ENCODE results near the gene SPDYE4.

The SPDYE4 gene

DNA sequence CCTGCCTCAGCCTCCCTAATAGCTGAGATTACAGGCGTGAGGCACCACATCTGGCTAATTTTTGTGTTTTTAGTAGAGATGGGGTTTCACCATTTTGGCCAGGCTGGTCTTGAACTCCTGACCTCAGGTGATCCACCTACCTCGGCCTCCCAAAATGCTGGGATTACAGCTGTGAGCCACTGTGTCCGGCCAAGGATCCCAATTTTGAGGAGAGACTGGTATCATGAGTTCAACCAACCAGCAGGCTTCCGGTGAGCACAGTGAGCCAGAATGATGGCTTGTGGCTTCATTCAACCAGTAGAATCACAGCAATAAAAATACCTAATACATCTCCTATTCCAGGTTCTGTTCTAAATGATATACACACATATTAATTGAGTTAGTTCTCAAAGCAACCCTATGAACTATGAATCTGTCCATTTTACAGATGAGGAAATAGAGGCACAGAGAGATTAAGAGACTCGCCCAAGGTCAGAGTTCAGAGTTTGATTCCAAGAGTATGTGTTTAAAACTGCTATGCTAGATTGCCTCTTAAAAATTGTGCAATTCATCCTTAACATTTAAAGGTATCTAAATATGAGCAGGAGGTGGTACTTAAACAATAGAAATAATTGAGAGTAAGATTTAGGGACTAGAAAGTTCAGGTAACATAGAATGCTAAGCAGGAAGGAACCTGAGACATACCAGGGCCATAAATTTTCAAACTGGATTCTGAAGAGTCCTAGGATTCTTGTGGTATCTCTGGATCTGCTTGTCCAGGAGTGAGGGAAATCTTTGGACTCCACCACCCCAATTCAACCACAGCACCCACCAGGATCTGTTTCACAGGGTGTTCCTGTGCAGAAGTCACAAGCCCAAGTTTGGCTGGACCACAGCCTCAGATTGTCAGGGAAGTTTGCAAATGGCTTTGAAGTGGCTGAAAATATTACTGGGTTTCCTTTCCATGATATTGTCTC, 38.8 kb downstream of the SPDYE4 start:
- in situ Hi-C loops (cut with MboI; ENCODE audit: low pct_unique_long_range_greater_than_20kb, low sequenced_read_pairs, unreplicated experiment) = no loop called here
- DNase-seq (ENCODE audit: low spot score) = no peak
- TF ChIP-seq, protein P1, sequence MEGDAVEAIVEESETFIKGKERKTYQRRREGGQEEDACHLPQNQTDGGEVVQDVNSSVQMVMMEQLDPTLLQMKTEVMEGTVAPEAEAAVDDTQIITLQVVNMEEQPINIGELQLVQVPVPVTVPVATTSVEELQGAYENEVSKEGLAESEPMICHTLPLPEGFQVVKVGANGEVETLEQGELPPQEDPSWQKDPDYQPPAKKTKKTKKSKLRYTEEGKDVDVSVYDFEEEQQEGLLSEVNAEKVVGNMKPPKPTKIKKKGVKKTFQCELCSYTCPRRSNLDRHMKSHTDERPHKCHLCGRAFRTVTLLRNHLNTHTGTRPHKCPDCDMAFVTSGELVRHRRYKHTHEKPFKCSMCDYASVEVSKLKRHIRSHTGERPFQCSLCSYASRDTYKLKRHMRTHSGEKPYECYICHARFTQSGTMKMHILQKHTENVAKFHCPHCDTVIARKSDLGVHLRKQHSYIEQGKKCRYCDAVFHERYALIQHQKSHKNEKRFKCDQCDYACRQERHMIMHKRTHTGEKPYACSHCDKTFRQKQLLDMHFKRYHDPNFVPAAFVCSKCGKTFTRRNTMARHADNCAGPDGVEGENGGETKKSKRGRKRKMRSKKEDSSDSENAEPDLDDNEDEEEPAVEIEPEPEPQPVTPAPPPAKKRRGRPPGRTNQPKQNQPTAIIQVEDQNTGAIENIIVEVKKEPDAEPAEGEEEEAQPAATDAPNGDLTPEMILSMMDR (IDR thresholded peaks at IDR 0.05; ENCODE audit: extremely low read depth, insufficient read depth, missing control alignments) = no peak

DNA sequence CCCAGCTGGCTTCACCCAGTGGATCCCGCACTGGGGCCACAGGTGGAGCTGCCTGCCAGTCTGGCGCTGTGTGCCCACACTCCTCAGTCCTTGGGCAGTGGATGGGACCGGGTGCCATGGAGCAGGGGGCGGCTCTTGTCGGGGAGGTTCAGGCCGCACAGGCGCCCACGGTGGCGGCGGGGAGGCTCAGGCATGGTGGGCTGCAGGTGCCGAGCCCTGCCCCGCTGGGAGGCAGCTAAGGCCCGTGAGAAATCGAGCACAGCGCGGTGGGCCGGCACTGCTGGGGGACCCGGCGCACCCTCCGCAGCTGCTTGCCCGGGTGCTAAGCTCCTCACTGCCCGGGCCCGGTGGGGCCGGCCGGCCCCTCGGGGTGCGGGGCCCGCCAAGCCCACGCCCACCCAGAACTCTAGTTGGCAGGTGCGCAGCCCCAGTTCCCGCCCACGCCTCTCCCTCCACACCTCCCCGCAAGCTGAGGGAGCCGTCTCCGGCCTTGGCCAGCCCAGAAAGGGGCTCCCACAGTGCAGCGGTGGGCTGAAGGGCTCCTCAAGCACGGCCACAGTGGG, 40.3 kb downstream of the SPDYE4 start:
- TF ChIP-seq, protein P1 (IDR thresholded peaks at IDR 0.05; ENCODE audit: extremely low read depth, insufficient read depth, missing control alignments) = no peak
- DNase-seq (ENCODE audit: low spot score) = no peak
- in situ Hi-C loops (cut with MboI; ENCODE audit: low pct_unique_long_range_greater_than_20kb, low sequenced_read_pairs, unreplicated experiment) = no loop called here

DNA sequence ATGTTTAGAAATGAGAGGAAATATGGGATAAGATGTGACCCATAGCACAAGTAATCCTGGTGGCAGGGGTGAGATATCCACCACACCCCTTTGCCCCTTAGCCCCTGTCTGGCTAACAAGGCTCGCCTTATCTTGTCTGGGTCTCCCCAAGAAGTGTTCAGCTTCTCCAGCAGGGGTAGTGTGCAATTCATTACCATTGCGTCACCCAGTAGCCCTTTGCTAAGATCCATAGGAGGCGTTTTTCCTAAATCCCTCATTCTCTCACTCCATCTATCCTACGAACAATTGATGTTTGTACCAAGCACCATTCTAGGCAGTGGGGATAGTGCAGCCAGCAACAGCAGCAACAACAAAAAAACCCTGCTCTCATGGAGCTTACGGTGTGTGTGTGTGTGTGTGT, 44.5 kb downstream of the SPDYE4 start:
- TF ChIP-seq, protein P1 (IDR thresholded peaks at IDR 0.05; ENCODE audit: extremely low read depth, insufficient read depth, missing control alignments) = no peak
- in situ Hi-C loops (cut with MboI; ENCODE audit: low pct_unique_long_range_greater_than_20kb, low sequenced_read_pairs, unreplicated experiment) = no loop called here
- DNase-seq (ENCODE audit: low spot score) = no peak

DNA sequence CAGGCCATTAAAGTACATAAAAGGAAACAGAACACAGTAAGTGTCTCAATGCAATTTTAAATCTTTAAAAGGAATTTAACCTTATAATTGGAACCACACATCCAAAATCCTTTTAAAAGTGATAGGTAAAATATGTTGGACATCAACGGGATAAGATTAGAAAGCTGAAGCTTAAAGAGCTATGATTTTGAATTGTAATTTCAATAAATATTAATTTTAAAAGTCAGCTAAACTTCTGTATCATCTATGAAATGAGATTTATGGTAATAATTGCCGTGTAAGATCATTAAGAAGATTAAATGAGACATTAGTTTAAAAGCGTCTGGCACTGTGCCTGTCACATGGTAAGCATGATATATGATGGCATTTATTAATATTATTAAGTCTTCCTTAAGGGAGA, 45.0 kb downstream of the SPDYE4 start:
- in situ Hi-C loops (cut with MboI; ENCODE audit: low pct_unique_long_range_greater_than_20kb, low sequenced_read_pairs, unreplicated experiment) = no loop called here
- TF ChIP-seq, protein P1 (IDR thresholded peaks at IDR 0.05; ENCODE audit: extremely low read depth, insufficient read depth, missing control alignments) = no peak
- DNase-seq (ENCODE audit: low spot score) = no peak

DNA sequence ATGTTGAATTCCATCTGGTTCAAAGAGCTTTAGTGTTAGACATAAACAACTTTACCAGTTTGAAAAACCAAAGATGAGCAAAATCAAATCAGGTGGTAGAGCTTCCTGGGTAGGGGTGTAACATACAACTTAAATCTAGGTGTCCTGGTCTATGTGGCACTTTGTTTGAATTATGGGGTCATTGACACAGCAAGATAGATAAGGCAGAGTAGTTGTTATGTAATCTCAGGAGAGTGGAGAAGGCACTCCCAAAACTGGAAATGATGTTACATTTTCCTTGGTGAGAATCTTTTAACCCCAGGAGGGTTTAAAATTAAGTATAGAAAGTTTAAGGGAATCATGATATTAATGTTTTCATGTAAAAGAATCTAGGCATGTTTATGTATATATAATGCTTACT, 45.6 kb downstream of the SPDYE4 start:
- TF ChIP-seq, protein P1 (IDR thresholded peaks at IDR 0.05; ENCODE audit: extremely low read depth, insufficient read depth, missing control alignments) = no peak
- DNase-seq (ENCODE audit: low spot score) = no peak
- in situ Hi-C loops (cut with MboI; ENCODE audit: low pct_unique_long_range_greater_than_20kb, low sequenced_read_pairs, unreplicated experiment) = no loop called here

DNA sequence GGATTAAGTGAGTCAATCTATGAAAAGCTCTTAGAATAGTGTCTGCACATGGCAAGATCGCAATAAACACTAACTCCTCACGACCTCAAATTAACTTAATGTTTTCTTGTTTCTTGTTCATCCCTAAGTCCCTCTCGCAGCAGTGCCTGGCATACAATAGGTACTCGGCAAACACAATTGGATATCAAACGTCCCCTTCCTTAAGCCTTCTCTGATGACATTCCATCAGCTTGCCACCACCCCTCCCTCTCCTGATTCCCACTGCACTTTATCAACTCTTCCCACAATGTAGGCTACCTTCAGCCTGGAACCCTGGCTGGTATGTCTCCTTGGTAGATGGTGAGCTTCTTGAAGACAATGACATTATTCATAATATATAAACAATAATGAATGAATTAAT, 47.1 kb downstream of the SPDYE4 start:
- TF ChIP-seq, protein P1 (IDR thresholded peaks at IDR 0.05; ENCODE audit: extremely low read depth, insufficient read depth, missing control alignments) = no peak
- DNase-seq (ENCODE audit: low spot score) = no peak
- in situ Hi-C loops (cut with MboI; ENCODE audit: low pct_unique_long_range_greater_than_20kb, low sequenced_read_pairs, unreplicated experiment) = no loop called here
